Colonic mucosa (tissue), 4 donors: ENCODE results near the gene ACAP3. TPM values are rescaled to one million over a fixed set of nuclear protein-coding genes. Genes with fewer than 3 reads are reported as not detected.
"Not testable (repeated sequence)": the region's sequence is repeated elsewhere in the genome, so short reads cannot be mapped to it uniquely, and the experiment has no call there.

Experiments used
- DNase-seq: peaks from one replicate; pipeline ENCODE4 v3.0.0-alpha.2; 2020
- H3K27ac ChIP-seq: fragments of 200-600 bp; one replicate; pipeline ENCODE4 v1.8.0; 2021
- H3K27me3 ChIP-seq: fragments of 200-600 bp; one replicate; pipeline ENCODE4 v1.8.0; 2021
- H3K36me3 ChIP-seq: fragments of 200-600 bp; one replicate; pipeline ENCODE4 v1.8.0; 2021
- H3K4me1 ChIP-seq: fragments of 200-600 bp; one replicate; pipeline ENCODE4 v1.8.0; 2021; ENCODE audit warnings: mild to moderate bottlenecking
- H3K4me3 ChIP-seq: fragments of 200-600 bp; one replicate; pipeline ENCODE4 v1.8.0; 2021
- H3K9ac ChIP-seq, 2 donors: one replicate each; pipeline ENCODE4 v1.7.0; 2013; ENCODE audit warnings: control low read depth in 2 of 2, low read depth in 2 of 2, low read length in 2 of 2
- H3K9me3 ChIP-seq: fragments of 200-600 bp; one replicate; pipeline ENCODE4 v1.8.0; 2021
- intact Hi-C: fragments of 100-400 bp; cut with DNase I; formaldehyde crosslinking; loops from one replicate; pipeline ENCODE4 v1.14.1; 2022
- total RNA-seq, 2 donors: library from RNA; stranded (reverse); fragmentation: NEBNext Ultra II Directional in 1 of 2; extraction: Animal tissue kit (Norgen Biotek cat#: 25700) in 1 of 2; gene quantifications; one replicate each; pipeline ENCODE4 v1.2.1, GENCODE V29; 2021
- TF ChIP-seq, protein P1 (sequence below): fragments of 200-600 bp; IDR thresholded peaks from one replicate; pipeline ENCODE4 v1.8.0; 2022; ENCODE audit warnings: antibody characterized with exemption, mild to moderate bottlenecking
- donor health status: healthy.
- donor health status: DM: no; HTN: no; CAD: no.
- donor health status: DM: no; HTN: no; CAD: no.

The ACAP3 gene
- total RNA-seq, 2 donors from 2014 or later, result 34.1 to 68.1 TPM

DNA sequence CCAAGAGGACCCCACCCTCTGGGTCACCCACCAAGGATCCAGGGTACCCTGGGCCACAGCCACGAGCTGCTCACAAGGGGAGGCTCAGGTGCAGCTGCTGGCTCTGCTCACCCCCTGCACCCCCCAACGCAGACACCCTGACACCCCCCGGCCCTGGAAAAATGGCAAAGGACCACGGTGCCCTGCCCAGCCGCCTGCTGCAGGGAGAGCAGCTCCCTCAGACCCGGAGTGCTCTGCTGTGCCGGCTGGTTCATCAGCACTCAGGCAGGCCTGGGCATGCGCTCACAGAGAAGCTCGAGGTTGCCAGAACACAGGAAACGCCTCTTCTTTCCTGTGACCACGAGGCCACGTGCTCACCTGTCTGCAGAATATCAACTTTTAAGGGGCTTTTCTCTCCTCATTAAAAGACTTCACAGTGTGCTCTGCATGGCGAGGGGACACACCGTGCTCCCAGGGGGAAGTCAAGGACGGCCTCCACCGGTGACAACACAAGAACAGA is 56.9 kb downstream of the ACAP3 start:
- Histone ChIP-seq H3K9ac (no peak overlapping the region), H3K27ac (no peak overlapping the region), H3K27me3 (peaks cover 19% of the 10 kb centered on the region), H3K9me3 (no peaks in the 10 kb centered on the region), H3K4me1 (no peaks in the 10 kb centered on the region), H3K4me3 (no peak overlapping the region), H3K36me3 (no peaks in the 10 kb centered on the region)
- intact Hi-C loops, result loop anchor here (5.0 kb wide), 1 partner anchor 129 kb away; no protein-coding TSS in a partner anchor
- TF ChIP-seq, protein P1, sequence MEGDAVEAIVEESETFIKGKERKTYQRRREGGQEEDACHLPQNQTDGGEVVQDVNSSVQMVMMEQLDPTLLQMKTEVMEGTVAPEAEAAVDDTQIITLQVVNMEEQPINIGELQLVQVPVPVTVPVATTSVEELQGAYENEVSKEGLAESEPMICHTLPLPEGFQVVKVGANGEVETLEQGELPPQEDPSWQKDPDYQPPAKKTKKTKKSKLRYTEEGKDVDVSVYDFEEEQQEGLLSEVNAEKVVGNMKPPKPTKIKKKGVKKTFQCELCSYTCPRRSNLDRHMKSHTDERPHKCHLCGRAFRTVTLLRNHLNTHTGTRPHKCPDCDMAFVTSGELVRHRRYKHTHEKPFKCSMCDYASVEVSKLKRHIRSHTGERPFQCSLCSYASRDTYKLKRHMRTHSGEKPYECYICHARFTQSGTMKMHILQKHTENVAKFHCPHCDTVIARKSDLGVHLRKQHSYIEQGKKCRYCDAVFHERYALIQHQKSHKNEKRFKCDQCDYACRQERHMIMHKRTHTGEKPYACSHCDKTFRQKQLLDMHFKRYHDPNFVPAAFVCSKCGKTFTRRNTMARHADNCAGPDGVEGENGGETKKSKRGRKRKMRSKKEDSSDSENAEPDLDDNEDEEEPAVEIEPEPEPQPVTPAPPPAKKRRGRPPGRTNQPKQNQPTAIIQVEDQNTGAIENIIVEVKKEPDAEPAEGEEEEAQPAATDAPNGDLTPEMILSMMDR, result no peak
- DNase-seq, result no peak

DNA sequence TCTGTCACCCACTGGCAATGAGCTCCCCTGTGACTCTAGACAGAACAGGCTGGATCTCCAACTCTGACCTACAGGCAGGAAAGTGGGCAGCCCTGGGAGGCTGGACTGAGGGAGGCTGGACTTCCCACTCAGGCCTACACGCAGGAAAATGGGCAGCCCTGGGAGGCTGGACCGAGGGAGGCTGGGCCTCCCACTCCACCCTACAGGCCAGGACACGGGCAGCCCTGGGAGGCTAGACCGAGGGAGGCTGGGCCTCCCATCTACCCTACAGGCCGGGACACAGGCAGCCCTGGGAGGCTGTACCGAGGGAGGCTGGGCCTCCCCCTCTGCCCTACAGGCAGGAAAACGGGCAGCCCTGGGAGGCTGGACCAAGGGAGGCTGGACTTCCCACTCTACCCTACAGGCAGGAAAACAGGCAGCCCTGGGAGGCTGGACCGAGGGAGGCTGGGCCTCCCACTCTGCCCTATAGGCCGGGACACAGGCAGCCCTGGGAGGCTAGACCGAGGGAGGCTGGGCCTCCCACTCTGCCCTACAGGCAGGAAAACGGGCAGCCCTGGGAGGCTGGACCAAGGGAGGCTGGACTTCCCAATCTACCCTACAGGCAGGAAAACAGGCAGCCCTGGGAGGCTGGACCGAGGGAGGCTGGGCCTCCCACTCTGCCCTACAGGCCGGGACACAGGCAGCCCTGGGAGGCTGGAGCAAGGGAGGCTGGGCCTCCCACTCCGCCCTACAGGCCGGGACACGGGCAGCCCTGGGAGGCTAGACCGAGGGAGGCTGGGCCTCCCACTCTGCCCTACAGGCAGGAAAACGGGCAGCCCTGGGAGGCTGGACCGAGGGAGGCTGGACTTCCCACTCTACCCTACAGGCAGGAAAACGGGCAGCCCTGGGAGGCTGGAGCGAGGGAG is 59.5 kb downstream of the ACAP3 start:
- H3K4me3 ChIP-seq, H3K9ac ChIP-seq, H3K27ac ChIP-seq, H3K9me3 ChIP-seq, intact Hi-C loops, H3K4me1 ChIP-seq, H3K36me3 ChIP-seq, DNase-seq: not testable (repeated sequence)
- H3K27me3 ChIP-seq, result peaks cover 25% of the 10 kb centered on the region

DNA sequence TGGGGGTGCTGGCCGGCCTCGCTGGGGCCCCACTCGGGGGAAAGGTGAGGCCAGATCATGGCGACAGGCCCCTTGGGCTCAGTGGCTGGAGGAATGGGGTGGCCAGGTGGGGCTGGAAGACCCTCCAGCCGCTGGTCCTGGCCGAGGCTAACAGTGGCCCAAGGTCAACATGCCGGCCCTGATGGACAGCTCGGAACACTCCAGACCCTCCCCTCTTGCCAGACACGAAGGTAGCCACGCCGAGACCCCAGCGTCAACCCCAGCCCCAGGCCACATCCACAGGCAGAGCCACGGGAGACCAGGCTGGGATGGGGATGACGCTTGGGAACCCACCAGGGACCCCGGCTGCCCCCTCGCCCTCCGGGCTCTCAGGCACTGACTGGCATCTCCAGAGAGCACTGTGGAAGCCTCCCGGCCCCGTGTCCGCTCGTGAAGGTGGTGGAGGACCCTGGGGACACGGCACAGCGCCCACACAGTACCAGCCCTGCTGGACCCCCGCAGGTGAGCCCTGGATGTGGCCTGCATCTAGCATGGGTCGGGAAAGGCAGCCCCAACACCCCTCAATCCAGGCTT is 60.3 kb downstream of the ACAP3 start:
- Histone ChIP-seq H3K36me3 (no peaks in the 10 kb centered on the region), H3K9ac (no peak overlapping the region), H3K9me3 (no peaks in the 10 kb centered on the region), H3K27me3 (peaks cover 25% of the 10 kb centered on the region), H3K4me3 (no peak overlapping the region), H3K27ac (no peak overlapping the region), H3K4me1 (no peaks in the 10 kb centered on the region)
- intact Hi-C loops, result no loop called here
- TF ChIP-seq, protein P1, result no peak
- no peak for DNase-seq

DNA sequence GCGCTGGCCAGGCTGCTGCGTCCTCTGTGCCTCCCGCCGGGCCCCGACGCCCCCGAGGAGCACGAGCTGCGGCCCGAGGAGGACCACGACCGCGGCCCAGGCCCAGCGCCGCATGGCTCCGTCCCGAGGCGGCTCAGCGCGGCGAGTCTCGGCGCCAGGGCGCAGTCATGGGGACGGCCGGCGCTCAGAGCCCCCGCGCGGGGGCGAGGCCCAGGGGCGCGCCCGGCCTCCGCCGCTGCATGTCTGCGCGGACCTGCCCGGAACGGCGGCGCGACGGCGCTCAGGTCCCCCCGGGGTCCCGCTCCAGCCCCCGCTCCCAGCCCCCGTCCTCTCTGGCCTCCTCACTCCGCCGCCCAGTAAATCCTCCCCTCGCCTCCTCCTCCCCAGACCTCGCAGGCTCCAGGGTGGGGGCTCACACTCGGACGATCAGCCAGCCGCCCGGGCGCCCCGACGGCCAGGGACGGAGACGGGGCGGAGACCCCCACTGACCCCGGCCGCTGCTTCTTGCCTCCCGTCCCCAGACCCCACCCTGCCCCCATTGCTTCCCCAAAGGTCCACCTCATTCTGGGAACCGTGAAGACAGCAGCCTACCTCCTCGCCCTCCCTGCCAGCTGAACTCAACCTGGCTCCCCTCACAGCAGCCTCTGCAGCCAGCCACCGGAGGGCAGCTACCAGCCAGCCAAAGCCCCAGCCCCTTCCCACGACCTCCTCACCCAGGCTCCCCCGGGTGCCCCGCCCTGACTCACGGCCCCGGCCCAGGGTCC is 61.0 kb downstream of the ACAP3 start, which contains the start of gene C1QTNF12:
TSS of gene C1QTNF12 (minus strand) at position 146 of the 764 bp plus-strand sequence. CDS start at position 114, 32 bp downstream.
- Histone ChIP-seq H3K27ac (no peak within 1 kb of the TSS), H3K4me3 (no peak within 1 kb of the TSS), H3K36me3 (no peaks in the 10 kb centered on the region), H3K27me3 (peaks cover 25% of the 10 kb centered on the region), H3K9me3 (no peaks in the 10 kb centered on the region), H3K4me1 (no peaks in the 10 kb centered on the region), H3K9ac (no peak within 1 kb of the TSS)
- DNase-seq, result no peak
- intact Hi-C loops, result no loop called here
- TF ChIP-seq, protein P1, result no peak

DNA sequence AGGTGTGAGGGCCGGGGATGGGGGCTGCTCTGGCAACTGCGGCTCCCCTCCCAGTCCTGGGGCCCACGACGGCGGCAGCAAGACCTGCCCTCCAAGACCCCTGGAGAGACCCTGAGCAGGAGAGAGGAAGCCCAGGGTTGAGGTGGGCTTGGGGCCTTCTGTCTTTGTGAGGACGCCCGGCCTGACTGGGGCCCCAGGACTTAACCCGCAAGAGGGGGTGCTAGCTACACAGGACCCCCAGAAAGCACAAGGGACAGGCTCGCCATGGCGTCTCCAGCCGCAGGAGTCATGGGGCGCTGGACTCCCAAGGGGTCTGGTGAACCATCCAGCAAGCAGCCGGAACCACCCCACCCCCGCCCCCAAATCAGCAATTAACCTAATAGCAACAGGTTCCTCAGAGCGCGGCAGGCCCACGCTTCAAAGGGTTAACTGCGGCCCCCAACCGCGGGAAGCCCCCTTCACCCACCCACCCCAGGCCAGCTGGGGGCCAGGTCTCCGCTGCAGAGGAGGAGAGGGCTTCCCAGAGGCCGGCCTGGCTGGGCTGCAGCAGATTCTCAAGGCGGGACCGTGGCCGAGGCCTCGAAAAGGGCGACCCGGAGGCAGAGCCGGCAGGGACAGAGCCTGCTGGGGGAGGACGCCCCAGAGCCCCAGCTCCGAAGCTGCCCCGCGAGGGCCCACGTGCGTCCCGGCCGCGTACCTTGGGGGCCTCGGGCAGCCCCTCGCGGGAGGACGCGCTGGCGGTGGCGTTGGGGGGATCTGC is 61.7 kb downstream of the ACAP3 start:
- Histone ChIP-seq H3K9ac (no peak overlapping the region), H3K4me3 (no peak overlapping the region), H3K27ac (no peak overlapping the region), H3K9me3 (no peaks in the 10 kb centered on the region), H3K27me3 (peaks cover 25% of the 10 kb centered on the region), H3K36me3 (no peaks in the 10 kb centered on the region), H3K4me1 (no peaks in the 10 kb centered on the region)
- TF ChIP-seq, protein P1, result no peak
- no peak for DNase-seq
- intact Hi-C loops, result no loop called here
